ENCODE results near the gene PRKG1.

GRCh38 chr10:52256832-52257691, 1182.8 kb downstream of the PRKG1 start:
- no peak for TF ChIP-seq CTCF (IDR thresholded peaks at IDR 0.05; ENCODE audit: low read depth, low read length, poor library complexity, severe bottlenecking)
- no peak for TF ChIP-seq EZH2phosphoT487 (IDR thresholded peaks at IDR 0.05; ENCODE audit: borderline replicate concordance, low read length)
